ENCODE data around the gene NCOA5. TPM values are rescaled to one million over a fixed set of nuclear protein-coding genes. Genes with fewer than 3 reads are reported as not detected.

NCOA5 gene
- total and polyA plus RNA-seq, 2 experiments from 2014 or later, result 8.4 to 22.8 TPM

- H2AFZ ChIP-seq, result no peak overlapping the region
- Mint-ChIP-seq H3K36me3 (ENCODE audit: low read depth) (peaks cover 67% of the 10 kb centered on the region), H3K27ac (no peak overlapping the region), H3K4me3 (no peak overlapping the region), H3K9me3 (no peaks in the 10 kb centered on the region), H3K27me3 (ENCODE audit: insufficient read depth, low read depth, poor library complexity) (peaks cover 26% of the 10 kb centered on the region), H3K4me1 (peaks cover 26% of the 10 kb centered on the region)
- DNase-seq (ENCODE audit: low spot score) (no peak), ATAC-seq (no peak)
- no peaks in the 10 kb centered on the region for H3K9me2 ChIP-seq (ENCODE audit: insufficient read depth)
- H3K79me2 ChIP-seq (replicated peaks; ENCODE audit: insufficient read depth), result no peaks in the 10 kb centered on the region
- peaks cover 22% of the 10 kb centered on the region for H3K4me1 ChIP-seq (ENCODE audit: insufficient read depth)
- no peak overlapping the region for H3K4me2 ChIP-seq
- H3K27me3 ChIP-seq (ENCODE audit: insufficient read depth), result peaks cover 24% of the 10 kb centered on the region
- H3K4me3 ChIP-seq, result no peak overlapping the region
- H3K27ac ChIP-seq (ENCODE audit: low read depth), result no peak overlapping the region
- TF ChIP-seq CTCF (conservative IDR thresholded peaks at IDR 0.05; ENCODE audit: low read depth in 2 of 2) (no peak), ETS1 (IDR thresholded peaks at IDR 0.05) (no peak), EZH2 (IDR thresholded peaks at IDR 0.05; ENCODE audit: low read depth, unreplicated experiment) (no peak), REST (IDR thresholded peaks at IDR 0.05; ENCODE audit: unreplicated experiment) (no peak), ZNF114 (CRISPR knock-in tag; IDR thresholded peaks at IDR 0.05) (no peak), NANOG (IDR thresholded peaks at IDR 0.05; ENCODE audit: borderline replicate concordance) (no peak), CREB1 (CRISPR knock-in tag; IDR thresholded peaks at IDR 0.05; ENCODE audit: low read depth) (no peak), JUNB (IDR thresholded peaks at IDR 0.05; ENCODE audit: unreplicated experiment) (no peak), STAT1 (IDR thresholded peaks at IDR 0.05; ENCODE audit: unreplicated experiment) (no peak), ZNF331 (CRISPR knock-in tag; IDR thresholded peaks at IDR 0.05; ENCODE audit: low read depth) (no peak), EZH2phosphoT487 (IDR thresholded peaks at IDR 0.05; ENCODE audit: unreplicated experiment) (no peak)
- H3F3A ChIP-seq (replicated peaks; ENCODE audit: low read depth), result peaks cover 18% of the 10 kb centered on the region
- H3K36me3 ChIP-seq (ENCODE audit: insufficient read depth), result peaks cover 41% of the 10 kb centered on the region
- peaks cover 18% of the 10 kb centered on the region for H4K20me1 ChIP-seq (replicated peaks; ENCODE audit: insufficient read depth)
Measured at GRCh38 chr20:46063151-46063550, 26.6 kb downstream of the NCOA5 start.
